Skeletal muscle cell (primary cell): Measurements from ENCODE around the gene FCGR3A.
"Not testable (repeated sequence)": the region's sequence is repeated elsewhere in the genome, so short reads cannot be mapped to it uniquely, and the experiment has no call there.

Source experiments
- DNase-seq: peaks from one replicate; pipeline ENCODE4 v3.0.0-alpha.2; 2010; ENCODE audit warnings: low read depth
- H3K4me3 ChIP-seq: 2 replicates; pipeline ENCODE4 v1.5.1; 2011; ENCODE audit warnings: low read depth, mild to moderate bottlenecking, control low read depth, low read length, moderate library complexity

Gene FCGR3A

DNA sequence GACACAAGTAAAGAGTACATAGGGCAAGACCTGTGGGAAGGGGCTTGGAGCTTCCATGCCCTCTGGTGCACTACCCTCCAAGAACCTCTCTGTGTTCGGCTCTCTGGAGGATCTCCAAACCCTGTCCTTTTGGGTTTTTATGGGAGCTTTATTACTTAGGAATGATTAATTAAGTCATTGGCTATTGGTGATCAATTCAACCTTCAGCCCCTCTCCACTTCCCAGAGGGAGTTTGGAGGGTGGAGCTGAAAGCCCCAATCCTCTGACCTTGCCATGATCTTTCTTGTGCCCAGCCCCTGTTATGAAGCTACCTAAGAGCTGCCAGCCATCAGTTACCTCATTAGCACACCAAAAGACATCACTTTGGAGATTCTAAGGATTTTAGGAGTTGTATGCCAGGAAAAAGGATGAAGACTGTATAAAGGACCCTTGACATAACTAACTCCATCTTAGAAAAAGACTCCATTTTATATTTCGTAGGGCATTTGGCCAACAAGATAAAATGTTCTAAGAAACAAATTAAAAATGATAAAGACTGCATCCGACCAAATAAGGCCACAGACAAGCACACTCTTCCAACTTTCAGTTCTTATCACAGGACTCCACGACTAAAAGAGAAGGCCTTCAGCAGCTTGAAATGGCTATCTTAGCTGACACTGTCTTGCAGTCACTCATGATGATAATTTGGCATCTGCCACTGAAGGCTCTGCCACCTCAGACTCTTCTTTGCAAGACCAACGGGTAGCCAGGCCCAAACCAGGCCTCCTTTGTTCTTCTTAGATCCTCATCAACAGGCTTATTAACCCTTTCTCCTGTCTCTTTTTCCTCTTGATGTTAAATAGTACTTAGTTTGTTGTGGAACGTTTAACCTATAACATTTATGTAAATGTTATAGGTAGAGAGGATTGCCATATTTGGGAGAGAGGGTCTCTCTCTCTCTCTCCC is 8.2 kb upstream of the FCGR3A start:
- not testable (repeated sequence) for DNase-seq, H3K4me3 ChIP-seq

DNA sequence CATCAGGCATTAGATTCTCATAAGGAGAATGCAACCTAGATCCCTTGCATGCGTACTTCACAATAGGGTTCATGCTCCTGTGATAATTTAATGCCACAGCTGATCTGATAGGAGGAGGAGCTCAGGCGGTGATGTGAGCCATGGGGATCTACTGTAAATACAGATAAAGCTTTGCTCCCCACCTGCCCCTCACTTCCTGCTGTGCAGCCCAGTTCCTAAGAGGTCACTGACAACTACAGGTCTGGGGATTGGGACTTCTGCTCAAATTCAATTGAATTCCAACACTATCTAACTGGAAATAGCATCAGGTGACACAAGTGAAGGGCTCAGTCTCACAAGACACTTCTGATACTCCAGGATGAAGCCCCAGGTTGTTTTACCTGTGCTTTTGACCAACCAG is 7.4 kb upstream of the FCGR3A start:
- not testable (repeated sequence) for DNase-seq, H3K4me3 ChIP-seq

DNA sequence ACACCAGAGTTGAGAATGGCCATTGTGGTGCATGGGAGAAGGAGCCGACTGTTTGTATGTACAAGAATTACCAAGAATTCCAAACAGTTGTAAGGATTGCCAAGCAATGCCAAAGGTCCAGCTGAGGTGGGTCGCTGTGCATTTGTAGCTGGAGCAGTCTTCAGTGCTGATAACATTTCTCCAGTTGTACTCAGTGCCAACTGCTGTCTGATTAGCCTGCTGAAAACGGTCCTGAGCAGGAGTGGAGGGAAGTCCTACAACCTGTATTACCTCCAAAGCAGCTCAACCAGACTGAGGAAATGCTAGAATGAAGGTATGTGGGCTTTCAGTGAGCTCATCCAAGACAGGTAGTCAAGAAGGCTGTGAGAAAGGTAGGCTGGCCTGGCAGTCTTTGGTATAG is 6.5 kb upstream of the FCGR3A start:
- H3K4me3 ChIP-seq, DNase-seq: not testable (repeated sequence)

DNA sequence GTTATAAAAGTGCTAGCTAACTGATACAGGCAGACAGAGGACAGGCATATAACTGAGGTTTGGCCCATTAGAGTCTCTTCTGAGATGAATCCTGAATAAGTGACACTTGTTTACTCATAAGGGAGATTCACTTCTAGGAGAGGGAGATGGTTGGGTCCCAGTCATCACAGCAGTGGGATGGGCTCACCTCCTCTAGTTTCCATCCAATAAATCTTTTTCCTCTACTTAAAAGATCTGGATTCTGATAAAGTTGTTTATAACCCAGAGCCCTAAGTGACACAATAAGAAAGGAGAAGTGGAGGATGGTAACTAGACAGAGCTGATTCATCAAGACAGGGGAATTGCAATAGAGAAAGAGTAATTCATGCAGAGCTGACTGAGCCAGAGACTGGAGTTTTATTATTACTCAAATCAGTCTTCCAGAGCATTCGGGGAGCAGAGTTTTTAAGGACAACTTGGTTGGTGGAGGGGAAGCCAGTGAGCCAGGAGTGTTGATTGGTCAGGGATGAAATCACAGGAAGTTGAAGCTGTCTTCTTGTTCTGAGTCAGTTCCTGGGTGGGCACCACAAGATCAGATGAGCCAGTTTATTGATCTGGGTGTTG is 5.3 kb upstream of the FCGR3A start:
- DNase-seq, H3K4me3 ChIP-seq: not testable (repeated sequence)

DNA sequence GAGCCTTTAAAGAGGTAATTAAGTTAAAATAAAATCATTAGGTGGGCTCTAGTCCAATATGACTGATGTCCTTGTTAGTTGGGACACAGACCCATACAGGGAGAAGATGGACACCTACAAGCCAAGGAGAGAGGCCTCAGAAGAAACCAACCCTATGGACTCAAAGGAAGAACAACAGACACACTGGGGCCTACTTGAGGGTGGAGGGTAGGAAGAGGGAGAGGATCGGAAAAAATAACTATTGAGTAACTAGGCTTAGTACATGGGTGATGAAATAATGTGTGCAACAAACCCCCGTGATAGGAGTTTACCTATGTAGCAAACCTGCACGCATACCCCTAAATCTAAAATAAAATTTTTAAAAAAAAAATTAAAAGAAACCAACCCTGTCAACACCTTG is 4.7 kb upstream of the FCGR3A start:
- DNase-seq, H3K4me3 ChIP-seq: not testable (repeated sequence)

DNA sequence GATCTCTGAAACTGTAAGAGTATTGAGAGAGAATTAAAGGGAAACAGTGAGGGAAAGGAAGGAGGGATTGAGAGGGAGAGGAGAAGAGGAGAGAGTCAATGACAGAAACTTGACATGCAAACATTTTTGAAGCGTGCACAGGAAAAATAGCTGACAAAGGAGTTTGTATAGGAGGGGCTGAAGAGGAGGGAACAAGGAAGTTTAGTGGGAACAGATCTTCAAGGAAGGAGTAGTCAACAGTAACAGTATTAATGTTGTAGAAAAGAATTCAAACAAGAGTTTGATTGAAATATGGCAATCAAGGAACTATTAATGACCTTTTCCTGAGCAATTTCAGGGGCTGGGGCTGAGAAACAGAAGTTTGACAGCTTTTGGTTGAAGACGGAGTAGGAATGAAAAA is 4.0 kb upstream of the FCGR3A start:
- not testable (repeated sequence) for DNase-seq, H3K4me3 ChIP-seq

DNA sequence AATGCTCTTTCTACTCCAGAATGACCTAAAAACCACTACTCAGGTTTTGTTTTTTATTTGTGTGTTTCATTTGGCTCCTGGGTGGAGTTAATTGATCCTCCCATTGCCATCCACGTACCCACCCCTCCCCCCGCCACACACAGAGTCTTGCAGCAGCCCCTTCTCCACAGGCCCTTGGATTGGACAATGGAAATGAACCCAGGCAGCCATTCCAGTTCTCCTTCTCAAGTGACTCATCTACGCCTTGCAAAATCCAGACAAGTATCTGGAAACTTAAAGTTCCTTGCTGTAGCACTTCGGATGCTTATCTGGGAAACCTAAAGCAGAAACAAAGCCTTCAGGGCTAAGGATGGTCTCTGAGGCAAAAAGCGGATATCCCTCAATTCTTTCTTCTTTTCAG is 1.3 kb upstream of the FCGR3A start:
- H3K4me3 ChIP-seq, DNase-seq: not testable (repeated sequence)

DNA sequence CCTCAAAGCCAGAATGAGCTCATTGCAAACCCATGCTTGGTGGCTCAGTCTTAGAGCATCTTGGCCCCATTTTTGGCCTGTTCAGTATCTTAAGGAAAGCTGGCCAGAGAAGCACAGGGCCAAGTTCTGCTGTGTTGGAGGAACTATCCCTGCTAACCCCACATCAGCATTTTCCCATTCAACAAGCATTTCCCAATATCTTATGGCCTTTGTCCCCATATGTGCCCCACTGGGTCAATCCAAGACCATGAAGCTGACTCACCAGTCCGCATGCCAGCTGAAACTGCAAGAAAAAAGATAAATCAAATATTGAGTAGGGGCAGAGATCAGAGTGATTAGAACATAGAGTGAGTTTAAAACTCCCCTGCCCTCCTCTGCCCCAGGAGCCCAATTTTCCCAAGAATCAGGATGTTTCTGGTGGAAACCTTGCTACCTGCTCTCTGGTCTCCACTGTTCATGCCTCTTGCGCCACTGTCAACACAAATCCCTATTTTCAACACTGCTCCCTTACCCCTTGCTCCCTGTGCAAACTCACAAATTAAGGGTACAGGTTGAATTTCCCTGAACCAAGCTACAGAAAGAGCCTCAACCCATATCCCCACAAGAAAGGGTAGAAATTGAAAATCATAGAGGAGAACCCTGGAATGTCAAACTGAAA is 740 bp downstream of the FCGR3A start:
- not testable (repeated sequence) for H3K4me3 ChIP-seq, DNase-seq

DNA sequence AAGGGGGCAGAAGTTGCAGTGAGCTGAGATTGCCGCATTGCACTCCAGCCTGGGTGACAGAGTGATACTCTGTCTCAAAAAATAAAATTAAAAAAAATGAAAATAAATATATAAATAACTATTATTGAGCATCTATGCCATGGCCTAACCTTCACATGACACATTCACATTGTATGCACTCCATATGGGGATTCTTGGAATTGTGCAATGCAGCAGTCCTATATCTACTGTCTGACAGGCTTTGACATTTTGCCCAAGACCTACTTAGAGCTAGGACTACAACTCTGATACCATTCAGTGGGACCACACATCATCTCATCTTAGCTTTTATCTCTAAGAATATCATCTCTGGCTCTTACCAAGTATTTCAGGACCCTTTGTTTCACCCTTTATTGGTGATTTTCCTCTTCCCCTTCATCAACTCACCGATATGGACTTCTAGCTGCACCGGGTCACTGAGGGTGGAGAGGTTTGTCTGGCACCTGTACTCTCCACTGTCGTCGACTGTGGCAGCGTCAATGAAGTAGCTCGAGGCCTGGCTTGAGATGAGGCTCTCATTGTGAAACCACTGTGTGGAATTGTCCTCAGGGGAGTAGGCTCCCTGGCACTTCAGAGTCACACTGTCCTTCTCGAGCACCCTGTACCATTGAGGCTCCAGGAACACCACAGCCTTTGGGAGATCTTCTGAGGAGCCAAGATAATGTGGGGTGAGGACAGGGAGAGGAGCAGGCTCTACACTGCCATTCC is 1.4 kb downstream of the FCGR3A start:
- H3K4me3 ChIP-seq, DNase-seq: not testable (repeated sequence)

DNA sequence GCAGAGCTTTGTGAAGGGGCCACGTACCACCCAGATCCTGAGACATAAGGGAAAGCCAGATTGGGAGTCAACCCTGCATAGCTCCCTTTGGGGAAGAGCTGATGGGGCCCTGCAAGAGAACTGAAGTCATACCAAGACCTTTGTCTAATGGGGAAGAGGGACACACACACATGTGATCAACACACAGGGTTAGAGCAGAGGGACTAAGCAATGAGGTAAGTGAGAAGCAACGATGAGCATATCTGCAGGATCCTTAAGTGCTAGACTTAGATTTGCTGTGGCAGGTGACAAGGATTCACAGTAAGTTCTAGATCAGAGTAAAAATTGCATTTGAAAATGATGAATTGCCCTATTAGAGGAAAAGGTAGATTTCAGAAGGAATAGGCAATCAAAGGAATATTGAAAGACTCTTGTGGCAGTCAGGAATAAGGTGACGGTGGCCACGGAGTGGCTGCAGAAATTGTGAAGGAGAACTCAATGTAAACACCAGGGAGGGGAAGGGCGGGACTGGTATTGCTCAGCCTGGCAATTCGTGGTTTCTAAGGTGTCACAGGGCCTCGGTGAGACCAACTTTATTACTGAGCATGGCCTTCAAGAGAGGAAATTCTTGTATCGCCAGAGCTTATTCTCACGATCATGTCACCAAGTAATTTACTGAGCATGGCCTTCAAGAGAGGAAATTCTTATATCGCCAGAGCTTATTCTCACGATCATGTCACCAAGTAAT is 4.5 kb downstream of the FCGR3A start:
- not testable (repeated sequence) for DNase-seq, H3K4me3 ChIP-seq

DNA sequence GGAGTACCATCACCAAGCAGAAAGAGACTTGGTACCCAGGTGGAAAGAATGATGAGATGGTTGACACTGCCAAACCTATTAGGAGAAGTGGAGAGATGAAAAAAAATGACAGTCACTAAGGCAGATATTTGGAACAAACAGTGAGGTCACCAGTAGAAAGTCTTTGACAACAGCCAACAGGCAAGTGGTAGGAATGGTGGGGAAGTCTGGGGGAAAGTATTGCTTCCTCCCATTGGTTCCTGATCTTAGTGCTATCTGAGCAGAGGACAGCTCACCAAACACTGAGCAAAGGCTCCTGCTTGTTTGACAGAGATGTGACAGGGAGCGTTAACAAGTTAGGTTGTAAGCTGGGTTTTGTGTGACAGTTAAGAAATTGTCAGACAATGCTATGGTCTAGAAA is 6.5 kb downstream of the FCGR3A start:
- H3K4me3 ChIP-seq, DNase-seq: not testable (repeated sequence)

DNA sequence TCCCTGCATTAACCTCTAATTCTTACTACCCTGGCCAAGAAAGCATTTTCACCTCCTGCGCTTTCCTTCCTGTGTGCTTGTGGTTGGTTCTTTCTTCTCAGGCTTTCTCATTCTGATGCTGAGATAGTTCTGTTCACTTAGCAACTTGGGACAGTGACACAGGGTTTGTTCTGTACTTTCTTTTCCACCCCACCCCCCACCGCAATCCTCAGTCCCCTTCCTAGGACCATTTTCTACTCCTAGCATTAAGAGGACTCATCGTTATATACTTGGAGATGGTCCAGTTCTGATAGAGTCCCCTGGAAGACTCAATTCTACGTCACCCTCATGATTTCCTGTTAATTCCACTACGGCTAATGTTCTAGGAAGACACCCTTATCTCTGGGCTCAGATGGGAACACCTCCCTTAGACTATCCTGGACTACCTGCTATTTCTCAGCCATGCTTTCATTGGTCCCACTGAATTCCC is 7.5 kb downstream of the FCGR3A start:
- not testable (repeated sequence) for DNase-seq

DNA sequence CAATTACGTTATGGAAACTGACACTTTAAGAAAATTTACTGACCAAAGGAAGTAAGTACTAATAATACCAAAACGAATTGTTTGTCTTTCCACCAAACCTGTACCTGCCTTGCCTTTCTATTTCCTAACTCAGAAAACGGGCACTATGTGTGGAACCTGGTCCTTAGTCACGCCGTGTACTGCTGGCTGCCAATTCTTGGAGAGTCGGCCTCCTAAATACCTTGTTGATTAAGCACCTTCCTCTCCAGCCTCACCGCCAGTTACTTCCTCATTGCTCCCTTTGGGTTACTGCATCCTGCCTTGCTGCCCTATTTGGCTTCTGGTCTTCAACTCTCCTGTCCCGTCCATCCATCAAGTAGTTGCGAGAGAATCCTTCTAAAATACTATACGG is 9.1 kb downstream of the FCGR3A start:
- DNase-seq: not testable (repeated sequence)

More for the DNA sequence above, 7.5 kb downstream of the FCGR3A start:
- not testable (repeated sequence) for H3K4me3 ChIP-seq

DNA sequence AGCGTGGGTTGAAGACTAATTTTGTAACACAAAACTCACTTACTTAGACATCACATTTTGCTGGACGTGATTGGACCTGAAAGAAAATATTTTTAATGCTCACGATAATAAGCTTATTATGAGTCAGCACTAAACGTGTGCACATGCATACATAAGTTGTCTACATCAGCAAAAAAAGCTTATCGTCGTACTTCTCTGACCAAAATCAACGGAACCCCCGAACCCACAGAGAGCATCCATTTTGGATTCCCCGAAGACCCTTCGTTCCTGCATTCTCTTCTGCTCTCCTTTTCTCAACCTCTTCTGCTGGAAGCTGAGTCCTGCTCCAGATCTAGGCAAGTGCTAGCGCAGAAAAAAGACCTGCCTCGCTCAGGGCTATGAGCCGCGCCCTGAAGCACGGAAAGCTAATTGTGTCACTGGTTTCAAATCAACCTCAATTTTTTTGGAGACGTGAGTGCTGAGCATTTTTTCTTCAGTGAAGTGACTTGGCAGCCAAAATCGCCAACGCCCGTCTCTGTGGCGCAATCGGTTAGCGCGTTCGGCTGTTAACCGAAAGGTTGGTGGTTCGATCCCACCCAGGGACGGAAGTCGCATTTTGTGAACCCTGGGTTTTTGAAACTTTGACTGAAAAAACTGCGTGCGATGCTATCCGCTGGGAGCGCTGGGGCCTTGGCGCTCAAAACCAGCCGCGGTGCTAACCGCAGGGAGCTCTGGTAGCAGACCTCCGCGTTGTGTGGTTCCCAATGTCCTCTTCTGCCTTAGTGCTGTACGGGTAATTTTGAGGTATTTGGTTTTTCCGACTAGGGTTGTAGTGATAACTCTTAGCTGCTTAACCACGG is 9.7 kb downstream of the FCGR3A start:
- H3K4me3 ChIP-seq: peak overlapping the region; percentile 55
- peak; percentile 62 for DNase-seq

More for the DNA sequence above, 9.1 kb downstream of the FCGR3A start:
- not testable (repeated sequence) for H3K4me3 ChIP-seq

DNA sequence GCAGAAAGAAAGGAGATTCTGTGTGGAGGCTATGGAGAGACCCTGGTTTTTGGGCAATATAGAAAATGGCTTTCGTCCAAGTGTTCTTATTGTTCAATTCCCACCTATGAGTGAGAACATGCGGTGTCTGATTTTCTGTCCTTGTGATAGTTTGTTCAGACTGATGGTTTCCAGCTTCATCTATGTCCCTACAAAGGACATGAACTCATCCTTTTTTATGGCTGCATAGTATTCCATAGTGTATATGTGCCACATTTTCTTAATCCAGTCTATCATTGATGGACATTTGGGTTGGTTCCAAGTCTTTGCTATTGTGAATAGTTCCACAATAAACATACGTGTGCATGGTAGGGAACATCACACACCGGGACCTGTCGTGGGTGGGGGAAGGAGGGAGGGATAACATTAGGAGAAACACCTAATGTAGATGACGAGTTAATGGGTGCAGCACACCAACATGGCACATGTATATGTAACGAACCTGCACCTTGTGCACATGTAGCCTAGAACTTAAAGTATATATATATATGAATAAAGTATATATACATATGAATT is 10.6 kb downstream of the FCGR3A start:
- peak overlapping the region; percentile 55 for H3K4me3 ChIP-seq
- not testable (repeated sequence) for DNase-seq

DNA sequence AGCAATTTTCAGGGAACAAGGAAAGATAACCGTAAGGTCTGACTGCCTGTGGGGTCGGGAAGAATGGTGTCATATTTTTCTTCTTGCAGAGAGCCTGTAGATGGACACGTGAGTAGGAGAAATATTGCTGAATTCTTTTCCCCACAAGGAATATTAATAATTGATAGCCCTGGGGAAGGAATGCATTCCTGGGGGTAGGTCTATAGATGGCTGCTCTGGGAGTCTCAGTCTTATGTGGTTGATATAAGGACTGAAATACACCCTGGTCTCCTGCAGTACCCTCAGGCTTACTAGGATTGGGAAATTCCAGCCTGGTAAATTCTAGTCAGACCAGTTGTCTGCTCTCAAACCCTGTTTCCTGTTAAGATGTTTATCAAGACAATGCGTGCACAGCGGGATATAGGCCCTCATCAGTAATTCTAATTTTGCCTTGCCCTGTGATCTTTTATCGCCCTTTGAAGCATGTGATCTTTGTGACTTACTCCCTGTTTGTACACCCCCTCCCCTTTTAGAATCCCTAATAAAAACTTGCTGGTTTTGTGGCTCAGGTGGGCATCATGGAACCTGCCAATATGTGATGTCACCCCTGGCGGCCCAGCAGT is 12.4 kb downstream of the FCGR3A start:
- not testable (repeated sequence) for H3K4me3 ChIP-seq, DNase-seq
